Measurements from ENCODE around the gene SLC7A9.
"Not testable (repeated sequence)": the region's sequence is repeated elsewhere in the genome, so short reads cannot be mapped to it uniquely, and the experiment has no call there.

Gene SLC7A9

GRCh38 chr19:32885255-32885654 lies 15.7 kb upstream of the SLC7A9 start:
- not testable (repeated sequence) for H3K4me1 ChIP-seq (ENCODE audit: control insufficient read depth, insufficient read depth, low read length, poor library complexity, severe bottlenecking); H3K27ac ChIP-seq (ENCODE audit: insufficient read depth, low read length, poor library complexity, severe bottlenecking); H3K9me3 ChIP-seq (ENCODE audit: control insufficient read depth, low read length); DNase-seq; H3K27me3 ChIP-seq (replicated peaks; ENCODE audit: control insufficient read depth, insufficient read depth, low read length, poor library complexity, severe bottlenecking); H3K36me3 ChIP-seq (ENCODE audit: control insufficient read depth, insufficient read depth, low read length); H3K4me3 ChIP-seq (ENCODE audit: insufficient read depth, low read depth, low read length, poor library complexity, severe bottlenecking)

GRCh38 chr19:32881766-32882165 lies 12.2 kb upstream of the SLC7A9 start:
- Histone ChIP-seq H3K36me3 (ENCODE audit: control insufficient read depth, insufficient read depth, low read length) (no peaks in the 10 kb centered on the region), H3K4me3 (ENCODE audit: insufficient read depth, low read depth, low read length, poor library complexity, severe bottlenecking) (no peak overlapping the region), H3K9me3 (ENCODE audit: control insufficient read depth, low read length) (no peaks in the 10 kb centered on the region), H3K27me3 (replicated peaks; ENCODE audit: control insufficient read depth, insufficient read depth, low read length, poor library complexity, severe bottlenecking) (no peaks in the 10 kb centered on the region), H3K27ac (ENCODE audit: insufficient read depth, low read length, poor library complexity, severe bottlenecking) (no peak overlapping the region), H3K4me1 (ENCODE audit: control insufficient read depth, insufficient read depth, low read length, poor library complexity, severe bottlenecking) (no peaks in the 10 kb centered on the region)
- DNase-seq = no peak

GRCh38 chr19:32880622-32881021 lies 11.1 kb upstream of the SLC7A9 start:
- DNase-seq = no peak
- H3K27ac ChIP-seq (ENCODE audit: insufficient read depth, low read length, poor library complexity, severe bottlenecking) = no peak overlapping the region
- no peaks in the 10 kb centered on the region for H3K27me3 ChIP-seq (replicated peaks; ENCODE audit: control insufficient read depth, insufficient read depth, low read length, poor library complexity, severe bottlenecking)

GRCh38 chr19:32879741-32880140 lies 10.2 kb upstream of the SLC7A9 start:
- Histone ChIP-seq H3K27ac (ENCODE audit: insufficient read depth, low read length, poor library complexity, severe bottlenecking) (no peak overlapping the region), H3K27me3 (replicated peaks; ENCODE audit: control insufficient read depth, insufficient read depth, low read length, poor library complexity, severe bottlenecking) (no peaks in the 10 kb centered on the region), H3K9me3 (ENCODE audit: control insufficient read depth, low read length) (no peaks in the 10 kb centered on the region), H3K4me3 (ENCODE audit: insufficient read depth, low read depth, low read length, poor library complexity, severe bottlenecking) (no peak overlapping the region), H3K36me3 (ENCODE audit: control insufficient read depth, insufficient read depth, low read length) (no peaks in the 10 kb centered on the region), H3K4me1 (ENCODE audit: control insufficient read depth, insufficient read depth, low read length, poor library complexity, severe bottlenecking) (no peaks in the 10 kb centered on the region)
- DNase-seq = no peak

More at GRCh38 chr19:32880622-32881021, 11.1 kb upstream of the SLC7A9 start:
- no peaks in the 10 kb centered on the region for H3K4me1 ChIP-seq (ENCODE audit: control insufficient read depth, insufficient read depth, low read length, poor library complexity, severe bottlenecking)
- H3K36me3 ChIP-seq (ENCODE audit: control insufficient read depth, insufficient read depth, low read length) = no peaks in the 10 kb centered on the region
- no peak overlapping the region for H3K4me3 ChIP-seq (ENCODE audit: insufficient read depth, low read depth, low read length, poor library complexity, severe bottlenecking)
- H3K9me3 ChIP-seq (ENCODE audit: control insufficient read depth, low read length) = no peaks in the 10 kb centered on the region

DNA sequence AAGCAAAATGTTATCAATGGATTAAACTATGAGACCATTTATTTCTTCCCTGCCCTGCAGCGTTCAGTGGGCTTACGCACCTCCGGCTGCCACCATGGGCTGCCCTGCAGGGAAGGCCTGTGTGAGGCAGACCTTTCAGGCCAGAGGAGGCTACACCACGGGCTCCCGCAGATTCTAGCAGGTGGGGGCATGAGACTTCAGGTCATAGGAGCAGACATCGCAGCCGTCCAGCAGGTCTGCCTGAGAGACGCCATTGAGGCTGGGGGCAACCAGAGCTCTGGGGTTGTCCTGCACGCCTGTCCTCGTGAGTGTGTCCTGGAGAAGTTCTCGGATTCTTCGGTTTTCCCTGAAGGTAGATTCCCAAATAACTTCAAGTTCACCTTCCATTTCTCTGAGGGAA lies 9.4 kb upstream of the SLC7A9 start:
- H3K4me3 ChIP-seq (ENCODE audit: insufficient read depth, low read depth, low read length, poor library complexity, severe bottlenecking) = no peak overlapping the region
- H3K9me3 ChIP-seq (ENCODE audit: control insufficient read depth, low read length) = no peaks in the 10 kb centered on the region
- DNase-seq = no peak
- no peaks in the 10 kb centered on the region for H3K4me1 ChIP-seq (ENCODE audit: control insufficient read depth, insufficient read depth, low read length, poor library complexity, severe bottlenecking)
- no peaks in the 10 kb centered on the region for H3K27me3 ChIP-seq (replicated peaks; ENCODE audit: control insufficient read depth, insufficient read depth, low read length, poor library complexity, severe bottlenecking)
- no peak overlapping the region for H3K27ac ChIP-seq (ENCODE audit: insufficient read depth, low read length, poor library complexity, severe bottlenecking)
- no peaks in the 10 kb centered on the region for H3K36me3 ChIP-seq (ENCODE audit: control insufficient read depth, insufficient read depth, low read length)

DNA sequence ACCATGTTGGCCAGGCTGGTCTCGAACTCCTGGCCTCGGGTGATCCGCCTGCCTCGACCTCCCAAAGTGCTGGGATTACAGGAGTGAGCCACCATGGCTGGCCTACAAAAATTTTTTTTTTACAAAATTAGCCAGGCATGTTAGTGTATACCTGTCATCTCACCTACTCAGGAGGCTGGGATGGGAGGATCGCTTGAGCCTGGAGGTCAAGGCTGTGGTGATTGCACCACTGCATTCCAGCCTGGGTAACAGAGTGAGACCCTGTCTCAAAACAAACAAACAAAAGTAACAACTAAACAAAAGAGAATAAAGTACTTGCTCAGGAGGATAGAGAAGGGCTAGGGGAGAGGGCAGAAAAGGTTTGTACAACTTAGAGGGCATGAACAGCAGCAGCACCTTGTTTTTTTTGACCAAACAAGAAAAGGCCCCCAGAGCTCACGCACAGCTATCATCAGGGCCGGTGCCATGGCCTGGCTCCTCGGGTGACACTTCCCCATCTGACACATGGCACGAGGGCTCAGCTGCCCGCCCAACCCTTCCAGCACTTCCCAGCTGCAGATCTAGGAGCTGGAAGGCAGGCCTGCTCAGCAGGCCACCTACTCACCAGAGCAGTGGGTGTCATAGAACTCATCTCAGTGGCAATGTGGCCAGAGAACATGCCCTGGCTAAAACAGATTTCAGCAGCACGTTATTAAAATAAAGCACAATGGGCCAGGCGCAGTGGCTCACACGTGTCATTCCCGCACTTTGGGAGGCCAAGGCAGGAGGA lies 8.6 kb upstream of the SLC7A9 start:
- no peaks in the 10 kb centered on the region for H3K4me1 ChIP-seq (ENCODE audit: control insufficient read depth, insufficient read depth, low read length, poor library complexity, severe bottlenecking)
- no peaks in the 10 kb centered on the region for H3K27me3 ChIP-seq (replicated peaks; ENCODE audit: control insufficient read depth, insufficient read depth, low read length, poor library complexity, severe bottlenecking)
- no peak overlapping the region for H3K27ac ChIP-seq (ENCODE audit: insufficient read depth, low read length, poor library complexity, severe bottlenecking)
- no peak for DNase-seq
- no peaks in the 10 kb centered on the region for H3K36me3 ChIP-seq (ENCODE audit: control insufficient read depth, insufficient read depth, low read length)
- H3K9me3 ChIP-seq (ENCODE audit: control insufficient read depth, low read length) = no peaks in the 10 kb centered on the region
- no peak overlapping the region for H3K4me3 ChIP-seq (ENCODE audit: insufficient read depth, low read depth, low read length, poor library complexity, severe bottlenecking)

GRCh38 chr19:32877323-32877912 lies 7.9 kb upstream of the SLC7A9 start:
- no peak overlapping the region for H3K4me3 ChIP-seq (ENCODE audit: insufficient read depth, low read depth, low read length, poor library complexity, severe bottlenecking)

DNA sequence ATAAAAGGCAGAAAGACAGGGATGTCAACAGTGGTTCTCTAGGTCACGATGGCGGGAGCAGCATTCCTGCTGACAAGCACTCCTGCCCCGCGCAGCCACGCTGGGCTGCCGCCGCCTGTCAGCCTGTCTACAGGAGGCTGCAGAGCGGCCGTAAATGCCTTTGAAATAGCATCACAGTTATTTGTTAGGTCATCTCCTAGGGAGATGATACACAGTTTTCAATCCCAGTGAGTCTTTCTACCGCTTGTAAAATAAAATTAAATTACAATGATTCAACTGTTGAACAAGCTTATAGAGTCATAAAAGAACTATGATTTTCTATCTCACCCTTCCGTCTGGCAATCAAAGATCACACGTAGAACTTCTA lies 7.3 kb upstream of the SLC7A9 start:
- Histone ChIP-seq H3K36me3 (ENCODE audit: control insufficient read depth, insufficient read depth, low read length) (no peaks in the 10 kb centered on the region), H3K4me1 (ENCODE audit: control insufficient read depth, insufficient read depth, low read length, poor library complexity, severe bottlenecking) (no peaks in the 10 kb centered on the region), H3K27ac (ENCODE audit: insufficient read depth, low read length, poor library complexity, severe bottlenecking) (no peak overlapping the region), H3K27me3 (replicated peaks; ENCODE audit: control insufficient read depth, insufficient read depth, low read length, poor library complexity, severe bottlenecking) (no peaks in the 10 kb centered on the region), H3K9me3 (ENCODE audit: control insufficient read depth, low read length) (no peaks in the 10 kb centered on the region), H3K4me3 (ENCODE audit: insufficient read depth, low read depth, low read length, poor library complexity, severe bottlenecking) (no peak overlapping the region)
- DNase-seq = no peak

More at GRCh38 chr19:32877323-32877912, 7.9 kb upstream of the SLC7A9 start:
- no peak overlapping the region for H3K27ac ChIP-seq (ENCODE audit: insufficient read depth, low read length, poor library complexity, severe bottlenecking)
- no peak for DNase-seq
- H3K36me3 ChIP-seq (ENCODE audit: control insufficient read depth, insufficient read depth, low read length) = no peaks in the 10 kb centered on the region
- H3K4me1 ChIP-seq (ENCODE audit: control insufficient read depth, insufficient read depth, low read length, poor library complexity, severe bottlenecking) = no peaks in the 10 kb centered on the region
- H3K9me3 ChIP-seq (ENCODE audit: control insufficient read depth, low read length) = no peaks in the 10 kb centered on the region
- no peaks in the 10 kb centered on the region for H3K27me3 ChIP-seq (replicated peaks; ENCODE audit: control insufficient read depth, insufficient read depth, low read length, poor library complexity, severe bottlenecking)

DNA sequence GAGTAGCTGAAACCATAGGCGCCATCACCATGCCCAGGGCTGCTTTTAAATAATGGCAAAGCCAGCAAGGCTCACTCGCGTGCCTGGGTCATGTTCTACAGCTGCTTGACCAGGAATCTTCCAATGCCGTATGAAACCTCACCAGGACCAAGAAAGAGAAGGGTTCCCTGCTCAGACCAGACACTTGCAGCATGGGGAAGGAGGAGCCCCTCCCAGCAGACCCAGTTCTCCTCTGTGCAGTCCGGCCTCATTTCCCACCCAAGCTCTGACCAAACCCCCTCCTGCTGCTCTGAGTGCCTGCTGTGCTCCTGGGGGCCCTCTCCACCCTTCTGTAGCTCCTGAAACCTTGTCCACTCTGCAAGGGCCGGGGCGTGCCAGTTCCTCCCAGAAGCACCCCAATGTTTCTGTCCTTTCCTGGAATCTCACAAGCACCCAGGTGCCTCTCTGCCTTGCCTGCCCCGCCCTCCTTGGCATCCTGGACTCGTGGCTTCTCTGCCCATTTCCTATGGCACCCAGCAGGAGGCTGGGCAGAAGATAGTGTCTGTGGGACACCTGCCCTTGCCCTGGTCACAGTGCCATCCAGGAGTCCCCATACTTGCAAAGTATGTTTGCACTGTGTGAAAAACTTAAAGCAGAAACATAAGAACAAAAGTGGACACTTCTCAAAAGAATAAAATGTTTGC lies 6.8 kb upstream of the SLC7A9 start:
- Histone ChIP-seq H3K9me3 (ENCODE audit: control insufficient read depth, low read length) (no peaks in the 10 kb centered on the region), H3K27ac (ENCODE audit: insufficient read depth, low read length, poor library complexity, severe bottlenecking) (no peak overlapping the region), H3K4me1 (ENCODE audit: control insufficient read depth, insufficient read depth, low read length, poor library complexity, severe bottlenecking) (no peaks in the 10 kb centered on the region), H3K27me3 (replicated peaks; ENCODE audit: control insufficient read depth, insufficient read depth, low read length, poor library complexity, severe bottlenecking) (no peaks in the 10 kb centered on the region), H3K36me3 (ENCODE audit: control insufficient read depth, insufficient read depth, low read length) (no peaks in the 10 kb centered on the region), H3K4me3 (ENCODE audit: insufficient read depth, low read depth, low read length, poor library complexity, severe bottlenecking) (no peak overlapping the region)
- DNase-seq = no peak

GRCh38 chr19:32875428-32875827 lies 5.9 kb upstream of the SLC7A9 start:
- no peaks in the 10 kb centered on the region for H3K27me3 ChIP-seq (replicated peaks; ENCODE audit: control insufficient read depth, insufficient read depth, low read length, poor library complexity, severe bottlenecking)
- H3K9me3 ChIP-seq (ENCODE audit: control insufficient read depth, low read length) = no peaks in the 10 kb centered on the region
- H3K4me1 ChIP-seq (ENCODE audit: control insufficient read depth, insufficient read depth, low read length, poor library complexity, severe bottlenecking) = no peaks in the 10 kb centered on the region
- H3K4me3 ChIP-seq (ENCODE audit: insufficient read depth, low read depth, low read length, poor library complexity, severe bottlenecking) = no peak overlapping the region
- no peaks in the 10 kb centered on the region for H3K36me3 ChIP-seq (ENCODE audit: control insufficient read depth, insufficient read depth, low read length)
- no peak for DNase-seq
- no peak overlapping the region for H3K27ac ChIP-seq (ENCODE audit: insufficient read depth, low read length, poor library complexity, severe bottlenecking)
